ENCODE data around the gene SFN. TPM values are rescaled to one million over a fixed set of nuclear protein-coding genes. Genes with fewer than 3 reads are reported as not detected.

SFN gene
- total RNA-seq, 2 experiments from 2014 or later = 0.95 to 3.9 TPM

GRCh38 chr1:26857473-26858060, 5.4 kb upstream of the SFN start:
- ChIA-PET POLR2A (interaction anchor here (0.6 to 2.6 kb wide), 3 partner anchors 10 to 46 kb away, joined by 3 to 8 read pairs (median 3); no protein-coding TSS in a partner anchor), CTCF (ENCODE audit: unreplicated experiment) (no interaction called here)
- Histone ChIP-seq H3K9me2 (ENCODE audit: insufficient read depth, low read length) (no peaks in the 10 kb centered on the region), H3K4me3 (ENCODE audit: low read depth, low read length, poor library complexity, severe bottlenecking) (no peak overlapping the region), H3K4me1 (ENCODE audit: insufficient read depth, low read length, poor library complexity, severe bottlenecking) (peaks cover 5% of the 10 kb centered on the region), H3K9me3 (ENCODE audit: low read length) (no peaks in the 10 kb centered on the region), H3K4me2 (ENCODE audit: low read length) (no peak overlapping the region), H2AFZ (ENCODE audit: low read length) (no peak overlapping the region), H3K27ac (ENCODE audit: low read depth, low read length, poor library complexity, severe bottlenecking) (no peak overlapping the region), H4K20me1 (ENCODE audit: insufficient read depth, low read length) (no peaks in the 10 kb centered on the region), H3K79me2 (ENCODE audit: insufficient read depth, low read depth, low read length) (no peaks in the 10 kb centered on the region), H3K36me3 (ENCODE audit: insufficient read depth, low read length) (peaks cover 18% of the 10 kb centered on the region; the same call in 1 of the 2 replicates)
- DNase-seq (ENCODE audit: low spot score) = no peak
- no peak for TF ChIP-seq EZH2phosphoT487 (IDR thresholded peaks at IDR 0.05; ENCODE audit: borderline replicate concordance, low read depth, low read length)
- TF ChIP-seq, protein P1, sequence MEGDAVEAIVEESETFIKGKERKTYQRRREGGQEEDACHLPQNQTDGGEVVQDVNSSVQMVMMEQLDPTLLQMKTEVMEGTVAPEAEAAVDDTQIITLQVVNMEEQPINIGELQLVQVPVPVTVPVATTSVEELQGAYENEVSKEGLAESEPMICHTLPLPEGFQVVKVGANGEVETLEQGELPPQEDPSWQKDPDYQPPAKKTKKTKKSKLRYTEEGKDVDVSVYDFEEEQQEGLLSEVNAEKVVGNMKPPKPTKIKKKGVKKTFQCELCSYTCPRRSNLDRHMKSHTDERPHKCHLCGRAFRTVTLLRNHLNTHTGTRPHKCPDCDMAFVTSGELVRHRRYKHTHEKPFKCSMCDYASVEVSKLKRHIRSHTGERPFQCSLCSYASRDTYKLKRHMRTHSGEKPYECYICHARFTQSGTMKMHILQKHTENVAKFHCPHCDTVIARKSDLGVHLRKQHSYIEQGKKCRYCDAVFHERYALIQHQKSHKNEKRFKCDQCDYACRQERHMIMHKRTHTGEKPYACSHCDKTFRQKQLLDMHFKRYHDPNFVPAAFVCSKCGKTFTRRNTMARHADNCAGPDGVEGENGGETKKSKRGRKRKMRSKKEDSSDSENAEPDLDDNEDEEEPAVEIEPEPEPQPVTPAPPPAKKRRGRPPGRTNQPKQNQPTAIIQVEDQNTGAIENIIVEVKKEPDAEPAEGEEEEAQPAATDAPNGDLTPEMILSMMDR (conservative IDR thresholded peaks at IDR 0.05; ENCODE audit: low read length) = no peak
- intact Hi-C loops (cut with micrococcal nuclease; ENCODE audit: unreplicated experiment) = no loop called here
- no TSS peak for BruUV-seq (replicated peaks)

DNA sequence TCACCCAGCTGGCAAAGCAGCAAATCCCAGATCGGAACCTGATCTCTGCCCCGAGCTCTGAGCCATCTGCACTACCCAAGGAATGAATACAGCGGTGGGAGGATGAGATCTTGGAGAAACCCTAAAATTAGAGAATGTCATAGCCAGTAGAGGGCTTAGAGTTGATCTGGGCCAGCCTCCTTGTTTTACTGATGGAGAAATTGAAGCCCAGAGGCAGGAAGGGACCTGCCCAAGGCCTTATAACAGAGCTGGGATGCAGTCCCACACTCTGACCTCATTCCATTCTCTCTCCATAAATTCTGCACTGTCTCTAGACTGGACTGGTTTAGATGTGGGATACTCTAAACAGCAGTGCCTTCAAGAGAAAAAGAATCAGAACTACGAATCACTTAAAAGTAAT, 4.8 kb upstream of the SFN start:
- POLR2A ChIA-PET = interaction anchor here (0.7 to 2.6 kb wide), 5 partner anchors 10 to 28 kb away, joined by 3 to 8 read pairs (median 4); no protein-coding TSS in a partner anchor
- no peak for DNase-seq (ENCODE audit: low spot score)

More for the DNA sequence above, 4.8 kb upstream of the SFN start:
- BruUV-seq (replicated peaks) = no TSS peak
- no peaks in the 10 kb centered on the region for H3K9me2 ChIP-seq (ENCODE audit: insufficient read depth, low read length)
- H3K27ac ChIP-seq (ENCODE audit: low read depth, low read length, poor library complexity, severe bottlenecking) = no peak overlapping the region
- peaks cover 12% of the 10 kb centered on the region; the same call in 1 of the 2 replicates for H3K36me3 ChIP-seq (ENCODE audit: insufficient read depth, low read length)
- H4K20me1 ChIP-seq (ENCODE audit: insufficient read depth, low read length) = no peaks in the 10 kb centered on the region
- no peak overlapping the region for H2AFZ ChIP-seq (ENCODE audit: low read length)
- no peak overlapping the region for H3K4me2 ChIP-seq (ENCODE audit: low read length)
- H3K9me3 ChIP-seq (ENCODE audit: low read length) = no peaks in the 10 kb centered on the region
- intact Hi-C loops (cut with micrococcal nuclease; ENCODE audit: unreplicated experiment) = no loop called here
- no peak overlapping the region for H3K4me3 ChIP-seq (ENCODE audit: low read depth, low read length, poor library complexity, severe bottlenecking)
- H3K4me1 ChIP-seq (ENCODE audit: insufficient read depth, low read length, poor library complexity, severe bottlenecking) = peaks cover 11% of the 10 kb centered on the region
- H3K79me2 ChIP-seq (ENCODE audit: insufficient read depth, low read depth, low read length) = no peaks in the 10 kb centered on the region
- CTCF ChIA-PET (ENCODE audit: unreplicated experiment) = interaction anchor here (1.0 to 1.1 kb wide), 2 partner anchors 29 to 259 kb away, joined by 3 read pairs; no protein-coding TSS in a partner anchor
- TF ChIP-seq EZH2phosphoT487 (IDR thresholded peaks at IDR 0.05; ENCODE audit: borderline replicate concordance, low read depth, low read length) = no peak
- TF ChIP-seq, protein P1 (conservative IDR thresholded peaks at IDR 0.05; ENCODE audit: low read length) = no peak
